Hepatocyte (in vitro differentiated cells): ENCODE measurements around the gene NPY2R. TPM values are rescaled to one million over a fixed set of nuclear protein-coding genes. Genes with fewer than 3 reads are reported as not detected.

ENCODE experiments used
- DNase-seq: peaks from one replicate; pipeline ENCODE4 v3.0.0-alpha.2; 2016; ENCODE audit warnings: low spot score
- H2AFZ ChIP-seq: fragments of 200-600 bp; sonication (generic); 2 replicates; pipeline ENCODE4 v1.6.0; 2016; ENCODE audit warnings: antibody characterized with exemption, mild to moderate bottlenecking
- H3K27ac ChIP-seq: fragments of 200-600 bp; sonication (generic); 2 replicates; pipeline ENCODE4 v1.5.1; 2016; ENCODE audit warnings: mild to moderate bottlenecking
- H3K27me3 ChIP-seq: fragments of 200-600 bp; sonication (generic); 2 replicates; pipeline ENCODE4 v1.6.1; 2016
- H3K36me3 ChIP-seq: fragments of 200-600 bp; sonication (generic); replicated peaks from 2 replicates; pipeline ENCODE4 v1.5.1; 2016; ENCODE audit warnings: low read depth; ENCODE audit not compliant: insufficient read depth
- H3K4me1 ChIP-seq: fragments of 200-600 bp; sonication (generic); 2 replicates; pipeline ENCODE4 v1.5.1; 2016; ENCODE audit warnings: mild to moderate bottlenecking, moderate library complexity; ENCODE audit not compliant: insufficient read depth
- H3K4me2 ChIP-seq: fragments of 200-600 bp; sonication (generic); 2 replicates; pipeline ENCODE4 v1.6.0; 2016
- H3K4me3 ChIP-seq: fragments of 200-600 bp; sonication (generic); 2 replicates; pipeline ENCODE4 v1.5.1; 2016; ENCODE audit warnings: mild to moderate bottlenecking
- H3K79me2 ChIP-seq: fragments of 200-600 bp; sonication (generic); 2 replicates; pipeline ENCODE4 v1.6.0; 2017; ENCODE audit warnings: mild to moderate bottlenecking
- H3K9me2 ChIP-seq: fragments of 200-600 bp; sonication (generic); replicated peaks from 2 replicates; pipeline ENCODE4 v1.6.0; 2017; ENCODE audit warnings: mild to moderate bottlenecking; ENCODE audit not compliant: insufficient read depth
- H3K9me3 ChIP-seq: fragments of 200-600 bp; sonication (generic); 2 replicates; pipeline ENCODE4 v1.5.1; 2016; ENCODE audit warnings: low read depth, mild to moderate bottlenecking
- H4K20me1 ChIP-seq: fragments of 200-600 bp; sonication (generic); 2 replicates; pipeline ENCODE4 v1.6.0; 2016; ENCODE audit warnings: mild to moderate bottlenecking; ENCODE audit not compliant: insufficient read depth, poor library complexity, severe bottlenecking
- CTCF ChIP-seq: fragments of 200-600 bp; sonication (generic); IDR thresholded peaks from 2 replicates; pipeline ENCODE4 v1.5.1; 2016; ENCODE audit warnings: antibody characterized with exemption, mild to moderate bottlenecking; ENCODE audit not compliant: poor library complexity
- EZH2 ChIP-seq: fragments of 200-600 bp; sonication (generic); IDR thresholded peaks from 2 replicates; pipeline ENCODE4 v1.6.1; 2016; ENCODE audit warnings: antibody characterized with exemption, mild to moderate bottlenecking, borderline replicate concordance
- EZH2phosphoT487 ChIP-seq: fragments of 200-600 bp; sonication (generic); IDR thresholded peaks from one replicate; pipeline ENCODE4 v1.6.1; 2018; ENCODE audit warnings: antibody characterized with exemption, mild to moderate bottlenecking, low read depth, moderate library complexity; ENCODE audit not compliant: unreplicated experiment, severe bottlenecking
- WGBS: methylation state at CpG from one replicate; pipeline ENCODE4 v1.1.6; 2016; ENCODE audit warnings: low lambda C conversion rate; ENCODE audit errors: missing lambda C conversion rate; 5-methylcytosine and 5-hydroxymethylcytosine counted together
- polyA plus RNA-seq: library from polyadenylated mRNA; unstranded; fragments of >200 nt; fragmentation: Nextera tagmentation; extraction: Ambion mirVana; gene quantifications from 2 replicates; pipeline ENCODE4 v1.2.1, GENCODE V29; 2016
- total RNA-seq: library from RNA; depleted of rRNA; stranded (reverse); fragments of >200 nt; gene quantifications from 2 replicates; pipeline ENCODE4 v1.2.3, GENCODE V29; 2014

NPY2R gene
- total and polyA plus RNA-seq, 2 experiments from 2014 or later: 1.1 to 1.9 TPM

- H2AFZ ChIP-seq: peak overlapping the region; percentile 64
- H3K4me1 ChIP-seq: peaks cover 9% of the 10 kb centered on the region
- H4K20me1 ChIP-seq: no peaks in the 10 kb centered on the region
- peak overlapping the region; percentile 42 for H3K4me3 ChIP-seq
- WGBS: 3% methylated on average over 24 of the region's 26 CpGs
- H3K36me3 ChIP-seq: no peaks in the 10 kb centered on the region
- peaks cover 58% of the 10 kb centered on the region for H3K27me3 ChIP-seq
- DNase-seq: peak; percentile 30
- no peaks in the 10 kb centered on the region for H3K79me2 ChIP-seq
- H3K4me2 ChIP-seq: peak overlapping the region; percentile 90
- H3K9me3 ChIP-seq: no peaks in the 10 kb centered on the region
- no peak for TF ChIP-seq EZH2
- TF ChIP-seq EZH2phosphoT487: no peak
- peak; percentile 23 for TF ChIP-seq CTCF
- no peaks in the 10 kb centered on the region for H3K9me2 ChIP-seq
- no peak overlapping the region for H3K27ac ChIP-seq
Observed at GRCh38 chr4:155207534-155208257, 740 bp upstream of the NPY2R start.

- H3K9me2 ChIP-seq: no peaks in the 10 kb centered on the region
- no peak overlapping the region for H3K4me3 ChIP-seq
Observed at GRCh38 chr4:155220025-155220424, 11.6 kb downstream of the NPY2R start.

GRCh38 chr4:155227131-155227530 is 18.7 kb downstream of the NPY2R start:
- H3K27me3 ChIP-seq: no peaks in the 10 kb centered on the region
- H3K4me2 ChIP-seq: no peak overlapping the region
- DNase-seq: no peak
- WGBS: 39% methylated on average over 2 of the region's 2 CpGs
- no peaks in the 10 kb centered on the region for H3K79me2 ChIP-seq
- no peak overlapping the region for H2AFZ ChIP-seq
- H3K4me1 ChIP-seq: no peaks in the 10 kb centered on the region
- no peaks in the 10 kb centered on the region for H3K9me2 ChIP-seq
- H3K4me3 ChIP-seq: no peak overlapping the region
- no peak for TF ChIP-seq EZH2phosphoT487
- TF ChIP-seq EZH2: no peak
- TF ChIP-seq CTCF: no peak
- H3K36me3 ChIP-seq: no peaks in the 10 kb centered on the region
- no peaks in the 10 kb centered on the region for H4K20me1 ChIP-seq
- H3K27ac ChIP-seq: no peak overlapping the region
- H3K9me3 ChIP-seq: no peaks in the 10 kb centered on the region

More at GRCh38 chr4:155220025-155220424, 11.6 kb downstream of the NPY2R start:
- H2AFZ ChIP-seq: no peak overlapping the region
- no peaks in the 10 kb centered on the region for H3K9me3 ChIP-seq
- no peak for TF ChIP-seq CTCF
- TF ChIP-seq EZH2phosphoT487: no peak
- TF ChIP-seq EZH2: no peak
- 86% methylated on average over 5 of the region's 5 CpGs for WGBS
- no peak for DNase-seq
- no peaks in the 10 kb centered on the region for H3K36me3 ChIP-seq
- H3K4me2 ChIP-seq: no peak overlapping the region
- H4K20me1 ChIP-seq: no peaks in the 10 kb centered on the region
- no peaks in the 10 kb centered on the region for H3K79me2 ChIP-seq
- no peaks in the 10 kb centered on the region for H3K27me3 ChIP-seq
- no peaks in the 10 kb centered on the region for H3K4me1 ChIP-seq
- no peak overlapping the region for H3K27ac ChIP-seq
